Measurements from ENCODE around the gene LTBP1.

GRCh38 chr2:32988525-32988924 lies 41.8 kb downstream of the LTBP1 start:
- no peak for TF ChIP-seq CTCF (IDR thresholded peaks at IDR 0.05; ENCODE audit: low read depth, low read length, poor library complexity, severe bottlenecking)
- TF ChIP-seq EZH2phosphoT487 (IDR thresholded peaks at IDR 0.05; ENCODE audit: borderline replicate concordance, low read length): no peak

Data from DOHH2 (cell line).